Activated CD4-positive, alpha-beta T cell treated with anti-CD3 and anti-CD28 coated beads, Interleukin-2, amount 10 ng/mL, durations not matched to agents 24 days and 14 days (primary cell): ENCODE measurements around the gene TWNK. TPM values are rescaled to one million over a fixed set of nuclear protein-coding genes. Genes with fewer than 3 reads are reported as not detected.
A peak's percentile ranks its signal among the peaks of the same experiment; 100 is the strongest.

ENCODE experiments used
- DNase-seq: peaks from one replicate; pipeline ENCODE4 v3.0.0; 2022
- H3K27ac Mint-ChIP-seq: one replicate; pipeline ENCODE4 v1.8.0; 2022; ENCODE audit warnings: mild to moderate bottlenecking, mixed read lengths
- H3K27me3 Mint-ChIP-seq: one replicate; pipeline ENCODE4 v1.8.0; 2022; ENCODE audit warnings: mixed read lengths
- H3K36me3 Mint-ChIP-seq: one replicate; pipeline ENCODE4 v1.8.0; 2022; ENCODE audit warnings: low read depth, mild to moderate bottlenecking, mixed read lengths
- H3K4me1 Mint-ChIP-seq: one replicate; pipeline ENCODE4 v1.8.0; 2021; ENCODE audit warnings: mixed read lengths
- H3K4me3 Mint-ChIP-seq: one replicate; pipeline ENCODE4 v1.8.0; 2022; ENCODE audit warnings: mild to moderate bottlenecking, moderate library complexity, mixed read lengths
- H3K9me3 Mint-ChIP-seq: one replicate; pipeline ENCODE4 v1.8.0; 2021; ENCODE audit warnings: mixed read lengths
- intact Hi-C: fragments of 100-400 bp; cut with micrococcal nuclease; formaldehyde crosslinking; loops from one replicate; pipeline ENCODE4 v1.15.1; 2023
- total RNA-seq: library from RNA; stranded (reverse); gene quantifications from 2 replicates; pipeline ENCODE4 v1.2.3, GENCODE V29; 2022

The TWNK gene
- total RNA-seq, 1 donor from 2014 or later: 41.1 TPM

DNA sequence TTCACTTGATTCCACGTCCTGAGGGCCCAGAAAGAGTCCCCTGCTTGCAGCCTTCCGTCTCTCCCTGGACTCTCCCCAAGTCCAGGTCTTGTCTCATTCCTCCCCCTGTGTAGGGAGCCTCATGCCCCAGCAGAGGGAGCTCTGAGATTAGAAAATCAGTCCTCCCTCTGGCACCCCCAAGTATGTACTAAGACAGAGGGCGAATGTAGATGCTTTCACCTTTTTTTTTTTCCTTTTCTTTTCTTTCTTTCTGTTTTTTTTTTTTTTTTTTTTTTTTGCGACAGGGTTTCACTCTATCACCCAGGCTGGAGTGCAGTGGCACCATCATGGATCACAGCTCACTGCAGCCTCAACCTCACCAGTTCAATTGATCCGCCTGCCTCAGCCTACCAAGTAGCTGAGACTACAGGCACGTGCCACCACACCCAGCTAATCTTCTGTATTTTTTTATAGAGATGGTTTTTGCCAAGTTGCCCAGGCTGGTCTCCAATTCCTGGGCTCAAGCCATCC, 54.0 kb downstream of the TWNK start:
- intact Hi-C loops: loop anchor here (1.0 to 10.0 kb wide), 3 partner anchors 27 to 173 kb away; no protein-coding TSS in a partner anchor
- peaks cover 19% of the 10 kb centered on the region for H3K4me1 Mint-ChIP-seq
- no peak overlapping the region for H3K4me3 Mint-ChIP-seq
- DNase-seq: peak; percentile 92
- H3K27me3 Mint-ChIP-seq: peaks cover 17% of the 10 kb centered on the region
- H3K36me3 Mint-ChIP-seq: peaks cover 32% of the 10 kb centered on the region
- H3K9me3 Mint-ChIP-seq: no peaks in the 10 kb centered on the region
- peak overlapping the region; percentile 36 for H3K27ac Mint-ChIP-seq

DNA sequence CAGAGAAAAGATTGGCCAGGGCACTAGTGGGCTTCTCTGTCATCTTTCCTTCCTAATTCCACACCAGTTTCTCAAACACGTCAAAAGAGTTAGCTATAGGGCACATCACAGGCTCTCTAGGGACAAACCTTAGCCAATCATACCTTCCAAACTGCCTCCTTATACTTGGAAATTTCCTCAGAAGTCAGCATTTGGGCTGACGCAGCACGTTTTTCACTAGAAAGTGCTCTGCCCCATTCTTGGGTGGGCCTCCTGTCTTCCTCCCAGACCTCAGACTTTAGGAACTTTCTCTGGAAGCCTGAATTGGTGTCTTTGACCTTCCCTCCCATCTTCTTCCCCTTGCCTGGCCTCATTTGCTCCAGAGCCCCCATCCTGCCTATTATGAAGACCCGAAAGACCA, 54.8 kb downstream of the TWNK start:
- Mint-ChIP-seq H3K4me3 (peak overlapping the region; percentile 97), H3K27ac (peak overlapping the region; percentile 56), H3K36me3 (peaks cover 25% of the 10 kb centered on the region), H3K27me3 (peaks cover 25% of the 10 kb centered on the region), H3K9me3 (no peaks in the 10 kb centered on the region), H3K4me1 (peaks cover 19% of the 10 kb centered on the region)
- intact Hi-C loops: loop anchor here (1.0 to 10.0 kb wide), 4 partner anchors 10 to 173 kb away; no protein-coding TSS in a partner anchor
- no peak for DNase-seq

- peak overlapping the region; percentile 97 for H3K4me3 Mint-ChIP-seq
- H3K27me3 Mint-ChIP-seq: peaks cover 32% of the 10 kb centered on the region
- no peaks in the 10 kb centered on the region for H3K9me3 Mint-ChIP-seq
- peaks cover 19% of the 10 kb centered on the region for H3K4me1 Mint-ChIP-seq
- peaks cover 18% of the 10 kb centered on the region for H3K36me3 Mint-ChIP-seq
- DNase-seq: peak; percentile 96
- peak overlapping the region; percentile 89 for H3K27ac Mint-ChIP-seq
- intact Hi-C loops: loop anchor here (1.0 to 10.0 kb wide), 4 partner anchors 11 to 172 kb away; no protein-coding TSS in a partner anchor
These were observed 55.5 kb downstream of the TWNK start for GRCh38 chr10:101042667-101043362.

- H3K9me3 Mint-ChIP-seq: no peaks in the 10 kb centered on the region
- peak overlapping the region; percentile 97 for H3K4me3 Mint-ChIP-seq
- H3K4me1 Mint-ChIP-seq: peaks cover 20% of the 10 kb centered on the region
- H3K36me3 Mint-ChIP-seq: peaks cover 13% of the 10 kb centered on the region
- DNase-seq: no peak
- intact Hi-C loops: loop anchor here (5.0 to 10.0 kb wide), 2 partner anchors 99 to 171 kb away; no protein-coding TSS in a partner anchor
- peak overlapping the region; percentile 56 for H3K27ac Mint-ChIP-seq
- H3K27me3 Mint-ChIP-seq: peaks cover 36% of the 10 kb centered on the region
These were observed 56.0 kb downstream of the TWNK start for GRCh38 chr10:101043363-101043707.

Other genes starting within 250 kb of the TWNK start
- 0.07 TPM in 1 of 2 replicates, not detected in the other for gene PAX2, start 242.0 kb upstream of the TWNK start, total RNA-seq
- gene SLF2, start 74.6 kb upstream of the TWNK start, total RNA-seq: 34.9 and 35.3 TPM in 2 replicates
- gene SEMA4G, start 18.0 kb upstream of the TWNK start, total RNA-seq: 1.4 and 1.8 TPM in 2 replicates
- 53.4 and 59.5 TPM in 2 replicates for gene MRPL43, start within 50 bp of the TWNK start, total RNA-seq
- gene LZTS2, start 12.3 kb downstream of the TWNK start, total RNA-seq: 21.8 and 22.7 TPM in 2 replicates
- gene PDZD7, start 43.6 kb downstream of the TWNK start, total RNA-seq: 0.38 and 0.93 TPM in 2 replicates
- gene SFXN3, start 43.7 kb downstream of the TWNK start, total RNA-seq: 36.0 and 37.3 TPM in 2 replicates
- gene KAZALD1, start 74.4 kb downstream of the TWNK start, total RNA-seq: 0.78 and 0.79 TPM in 2 replicates
- gene TLX1, start 143.8 kb downstream of the TWNK start, total RNA-seq: not detected in 2 replicates
- not detected in 2 replicates for gene LBX1, start 241.9 kb downstream of the TWNK start, total RNA-seq